Pulmonary artery endothelial cell (primary cell): ENCODE results near the gene RNU6-1. TPM values are rescaled to one million over a fixed set of nuclear protein-coding genes. Genes with fewer than 3 reads are reported as not detected.

Experiments used
- DNase-seq: peaks from one replicate; pipeline ENCODE4 v3.0.0-alpha.2; 2011; ENCODE audit warnings: low read depth, low spot score
- total RNA-seq: library from RNA; depleted of rRNA; stranded (reverse); fragments of >200 nt; gene quantifications from 2 replicates; pipeline ENCODE4 v1.2.3, GENCODE V29; 2014

The RNU6-1 gene
- total RNA-seq, 1 donor from 2014 or later: not detected

- no peak for DNase-seq
These were observed 17.9 kb downstream of the RNU6-1 start for GRCh38 chr15:67821784-67822440.

DNA sequence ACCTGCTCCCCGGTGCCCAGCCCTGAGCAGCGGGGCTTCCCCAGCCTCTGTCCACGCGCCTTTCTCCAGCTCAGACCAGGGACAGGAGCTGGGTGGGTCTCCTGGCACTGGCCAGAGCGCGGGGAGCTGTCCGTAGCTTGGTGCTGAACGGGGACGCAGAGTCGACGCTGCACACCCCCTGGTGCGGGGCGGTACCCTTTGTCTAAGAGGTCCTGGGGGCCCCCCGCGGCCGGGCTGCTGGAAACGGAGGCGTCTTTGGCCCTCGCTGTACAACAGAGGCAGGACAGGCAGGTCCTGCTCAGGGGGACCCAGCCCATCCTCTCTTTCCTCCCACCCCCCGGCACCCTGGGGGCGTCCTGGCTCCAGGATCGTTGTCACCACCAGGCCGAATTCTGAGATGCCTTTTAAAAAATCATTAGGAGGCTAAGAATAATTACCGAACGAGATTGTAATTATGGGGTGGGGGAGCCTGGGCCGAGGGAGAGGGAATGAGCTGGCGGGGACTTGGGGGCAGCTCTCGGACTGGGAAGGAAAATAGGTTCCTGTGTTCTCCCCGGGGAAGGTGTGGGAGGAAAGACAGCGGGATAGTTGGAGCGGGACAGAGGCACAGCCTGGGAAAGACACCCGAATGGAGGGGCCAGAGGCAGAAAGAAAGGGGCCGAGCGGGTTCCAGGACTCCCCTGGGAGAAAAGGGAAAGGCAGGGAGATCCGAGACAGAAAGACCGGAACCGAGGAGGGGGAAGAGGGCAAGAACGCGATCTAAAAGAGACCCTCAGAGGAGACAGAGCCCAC lies 18.7 kb downstream of the RNU6-1 start:
- DNase-seq: no peak

DNA sequence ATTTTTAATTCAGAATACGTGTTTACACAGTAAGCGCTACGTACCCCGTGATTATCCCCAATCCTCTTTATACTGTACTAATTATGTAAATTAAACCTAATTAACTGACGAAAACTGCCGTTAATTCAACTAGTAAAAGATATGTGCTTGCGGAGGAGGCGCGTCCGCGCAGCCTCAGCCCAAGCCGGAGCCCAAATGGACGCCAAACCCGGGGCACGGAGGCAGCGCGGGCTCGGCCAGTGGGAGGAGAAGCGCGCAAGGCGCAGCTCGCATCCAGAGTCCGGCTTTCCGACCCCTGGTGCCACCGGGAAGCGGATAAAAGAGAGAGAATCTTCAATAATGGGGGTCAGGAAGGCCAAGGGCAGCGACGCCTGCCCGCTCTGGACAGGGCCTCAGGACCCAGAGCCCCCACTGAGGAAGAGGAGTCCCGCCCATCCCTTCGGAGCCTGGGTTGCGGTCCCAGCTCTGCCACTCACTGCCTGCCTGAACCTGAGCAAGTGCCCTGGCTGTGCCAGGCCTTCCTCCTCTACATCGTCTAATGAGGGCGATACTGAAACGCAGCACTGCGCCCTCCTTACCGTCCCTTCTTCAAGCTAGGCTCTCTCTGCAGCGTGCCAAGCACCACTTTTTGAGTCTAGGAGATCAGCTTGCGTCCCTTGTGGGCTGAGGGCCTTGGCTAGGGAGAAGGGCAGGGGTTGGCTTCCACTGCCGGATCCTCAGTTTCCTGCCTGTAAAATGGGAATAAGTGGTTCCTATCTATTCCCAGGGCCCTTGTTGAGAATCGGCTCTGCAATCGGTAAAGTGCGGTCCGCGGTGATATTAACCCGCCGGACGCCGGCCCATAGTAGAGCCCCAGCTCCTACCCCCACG lies 19.5 kb downstream of the RNU6-1 start:
- DNase-seq: no peak

DNA sequence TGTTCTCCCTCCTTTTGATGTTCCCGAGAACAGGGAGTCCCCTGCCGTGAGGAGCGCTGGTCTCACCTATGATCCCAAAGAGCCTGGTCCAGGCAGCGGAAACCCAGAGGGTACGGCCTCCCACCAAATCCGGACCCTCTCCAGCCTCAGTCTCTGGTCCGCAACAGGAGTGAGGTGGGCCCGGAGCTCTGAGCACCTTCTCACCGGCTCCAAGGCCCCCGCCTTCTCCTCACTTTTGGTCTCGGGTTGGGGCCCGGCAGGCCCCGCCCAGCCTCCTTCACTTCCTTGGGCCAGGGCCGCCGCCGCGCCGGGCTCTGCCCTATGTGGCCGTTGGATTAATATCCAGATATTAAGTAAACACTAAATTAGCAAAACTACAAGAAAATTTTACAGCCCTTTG lies 20.2 kb downstream of the RNU6-1 start:
- DNase-seq: no peak

DNA sequence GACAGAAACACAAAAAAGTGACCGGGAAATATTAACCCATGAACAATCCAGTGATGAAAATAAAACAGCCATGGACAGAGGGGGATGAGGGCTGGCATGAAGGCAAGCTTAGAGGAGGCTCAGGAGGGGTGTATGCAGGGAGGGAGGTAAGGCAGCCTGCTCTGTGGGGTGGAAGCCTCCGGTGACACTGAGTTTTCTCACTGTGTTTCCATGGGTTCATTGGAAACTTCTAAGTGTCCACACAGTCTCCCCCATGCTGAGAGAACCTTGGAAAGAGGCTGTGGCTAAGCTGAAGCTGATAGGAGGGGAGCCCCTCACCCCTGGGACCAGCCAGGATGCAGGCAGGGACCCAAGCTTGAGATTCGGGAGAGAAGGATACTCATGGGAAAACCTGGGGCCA lies 21.4 kb downstream of the RNU6-1 start:
- DNase-seq: no peak

- no peak for DNase-seq
These were observed 23.2 kb downstream of the RNU6-1 start for GRCh38 chr15:67816668-67817067.

DNA sequence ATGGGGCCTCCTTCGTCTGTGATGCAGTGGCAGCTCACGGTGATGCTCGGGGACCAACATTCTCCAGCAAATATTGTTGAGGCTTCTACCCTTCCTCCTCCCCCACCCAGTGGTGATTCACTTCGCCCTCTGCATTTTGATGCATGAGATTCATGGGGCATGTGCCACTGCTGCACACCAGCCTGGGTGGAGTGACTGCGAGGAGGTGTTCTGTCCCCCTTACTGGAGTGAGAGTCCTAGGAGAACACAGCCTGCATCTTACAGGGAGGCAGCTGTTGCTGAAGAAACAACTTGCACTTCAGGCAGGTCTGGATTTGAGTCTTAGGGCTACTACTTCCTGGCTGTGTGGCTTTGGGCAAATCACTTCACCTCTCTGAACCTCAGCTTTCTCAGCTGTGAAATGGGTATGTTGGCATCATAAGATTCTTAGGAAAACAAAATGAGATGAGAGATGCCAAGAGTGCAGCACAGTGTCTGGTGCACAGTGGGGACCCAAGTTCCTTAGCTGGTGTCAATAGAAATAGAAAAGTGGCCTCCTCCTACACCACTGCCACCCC lies 24.7 kb downstream of the RNU6-1 start:
- no peak for DNase-seq

GRCh38 chr15:67813104-67813634 lies 26.7 kb downstream of the RNU6-1 start:
- DNase-seq: no peak

DNA sequence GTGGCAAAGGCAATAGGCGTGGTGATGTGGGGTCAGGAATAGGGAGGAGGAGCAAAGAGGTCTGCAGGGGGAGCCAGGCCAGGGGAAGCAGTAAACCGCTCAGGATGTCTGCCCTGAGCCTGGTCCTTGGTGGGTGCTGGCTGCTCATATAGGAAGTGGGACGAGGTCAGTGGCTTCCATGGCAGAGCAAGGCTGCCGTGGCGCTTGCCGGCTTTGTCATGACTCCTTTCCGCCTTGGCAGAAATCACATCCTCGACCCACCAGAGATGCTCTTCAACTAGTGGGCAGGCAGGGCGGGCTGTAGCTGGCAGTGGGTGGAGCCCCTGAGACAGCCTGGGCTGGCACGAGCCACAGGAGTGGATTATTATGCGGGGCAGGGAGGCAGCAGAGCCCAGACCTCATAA lies 27.6 kb downstream of the RNU6-1 start:
- DNase-seq: no peak

GRCh38 chr15:67809866-67810265 lies 30.0 kb downstream of the RNU6-1 start:
- no peak for DNase-seq

DNA sequence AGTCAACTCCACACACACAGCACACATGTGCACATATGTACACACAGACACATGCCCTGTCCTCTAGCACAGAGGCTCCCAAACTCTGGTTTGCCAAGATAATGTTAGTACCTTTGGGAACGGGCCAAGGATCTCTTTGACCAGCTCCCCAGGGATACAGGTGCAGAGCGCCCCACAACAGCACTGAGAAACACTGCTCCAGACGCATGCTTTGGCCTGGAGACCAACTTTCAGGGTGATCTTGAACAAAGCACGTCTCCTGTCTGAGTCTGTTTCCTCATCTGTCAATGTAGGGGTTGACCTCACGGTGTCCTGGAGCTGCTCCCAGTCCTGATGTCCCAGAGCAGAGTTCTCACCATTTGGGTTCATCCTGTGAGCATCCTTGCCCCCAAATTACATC lies 30.4 kb downstream of the RNU6-1 start:
- no peak for DNase-seq

DNA sequence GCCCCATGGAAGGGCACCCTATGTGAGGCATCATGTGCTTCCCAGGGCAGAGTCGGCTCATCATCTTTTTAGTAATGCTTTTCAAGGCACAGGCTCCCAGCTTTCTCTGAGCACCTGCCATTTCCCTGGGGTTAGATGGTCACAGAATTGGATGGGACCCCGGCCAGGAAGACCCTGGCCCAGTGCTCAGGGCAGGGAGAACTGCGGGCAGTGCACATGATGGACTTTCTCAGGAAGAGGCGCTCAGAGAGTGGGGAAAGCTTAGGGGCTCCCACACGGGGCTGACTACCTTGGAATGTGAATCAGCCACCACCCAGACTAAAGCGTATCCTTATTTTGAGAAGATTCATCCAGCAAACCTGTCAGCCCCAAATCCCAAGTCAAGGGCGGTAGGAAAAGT lies 31.0 kb downstream of the RNU6-1 start:
- DNase-seq: no peak

DNA sequence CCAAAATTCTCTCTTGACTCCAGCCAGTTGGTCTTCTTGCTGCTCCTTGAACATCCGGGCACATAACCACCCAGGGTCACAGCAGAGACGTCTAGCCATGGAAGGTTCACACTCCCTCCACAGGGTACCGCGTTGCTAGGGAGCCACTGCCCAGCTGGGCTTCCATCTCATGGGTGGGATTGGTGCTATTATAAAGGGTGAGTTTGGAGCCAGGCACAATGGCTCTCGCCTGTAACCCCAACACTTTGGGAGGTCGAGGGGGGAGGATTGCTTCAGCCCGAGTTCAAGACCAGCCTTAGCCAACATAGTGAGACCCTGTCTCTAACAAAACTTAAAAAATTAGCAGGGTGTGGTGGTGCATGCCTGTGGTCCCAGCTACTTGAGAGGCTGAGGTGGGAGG lies 32.0 kb downstream of the RNU6-1 start:
- DNase-seq: no peak

GRCh38 chr15:67807141-67807540 lies 32.7 kb downstream of the RNU6-1 start:
- no peak for DNase-seq

- DNase-seq: no peak
These were observed 33.3 kb downstream of the RNU6-1 start for GRCh38 chr15:67806536-67806935.

GRCh38 chr15:67805666-67806516 lies 34.0 kb downstream of the RNU6-1 start:
- no peak for DNase-seq

DNA sequence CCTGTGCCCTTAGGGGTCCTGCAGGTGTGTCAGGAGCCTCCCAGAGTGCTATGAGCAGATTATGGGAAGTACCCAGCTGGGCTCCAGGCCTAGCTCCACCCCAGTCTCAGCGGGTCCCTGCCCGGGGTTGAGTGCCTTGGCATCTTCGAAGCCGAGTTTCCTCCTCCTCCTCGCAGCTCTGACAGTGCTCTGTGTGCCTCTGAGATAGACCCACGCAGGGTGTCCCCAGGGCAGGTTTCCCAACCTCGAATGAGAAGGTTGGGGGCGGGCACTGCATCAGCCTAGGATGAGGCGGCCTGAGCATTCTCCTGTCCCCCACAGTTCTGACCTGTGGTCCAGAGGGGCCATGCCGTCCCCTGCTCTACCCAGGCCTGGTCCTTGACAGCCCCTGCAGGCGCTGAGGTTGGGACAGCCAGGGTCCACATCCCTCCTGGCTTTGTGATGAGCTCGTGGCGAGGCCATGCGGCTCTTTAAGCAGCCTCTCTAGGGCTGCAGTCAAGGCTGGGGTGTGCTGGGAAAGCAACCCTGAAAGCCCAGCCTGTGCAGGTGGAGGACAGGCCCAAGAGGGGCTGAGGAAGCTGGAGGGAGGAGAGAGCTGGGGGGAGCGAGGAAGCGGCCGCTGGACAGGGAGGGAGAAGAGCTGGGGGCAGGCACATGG lies 34.7 kb downstream of the RNU6-1 start:
- no peak for DNase-seq

DNA sequence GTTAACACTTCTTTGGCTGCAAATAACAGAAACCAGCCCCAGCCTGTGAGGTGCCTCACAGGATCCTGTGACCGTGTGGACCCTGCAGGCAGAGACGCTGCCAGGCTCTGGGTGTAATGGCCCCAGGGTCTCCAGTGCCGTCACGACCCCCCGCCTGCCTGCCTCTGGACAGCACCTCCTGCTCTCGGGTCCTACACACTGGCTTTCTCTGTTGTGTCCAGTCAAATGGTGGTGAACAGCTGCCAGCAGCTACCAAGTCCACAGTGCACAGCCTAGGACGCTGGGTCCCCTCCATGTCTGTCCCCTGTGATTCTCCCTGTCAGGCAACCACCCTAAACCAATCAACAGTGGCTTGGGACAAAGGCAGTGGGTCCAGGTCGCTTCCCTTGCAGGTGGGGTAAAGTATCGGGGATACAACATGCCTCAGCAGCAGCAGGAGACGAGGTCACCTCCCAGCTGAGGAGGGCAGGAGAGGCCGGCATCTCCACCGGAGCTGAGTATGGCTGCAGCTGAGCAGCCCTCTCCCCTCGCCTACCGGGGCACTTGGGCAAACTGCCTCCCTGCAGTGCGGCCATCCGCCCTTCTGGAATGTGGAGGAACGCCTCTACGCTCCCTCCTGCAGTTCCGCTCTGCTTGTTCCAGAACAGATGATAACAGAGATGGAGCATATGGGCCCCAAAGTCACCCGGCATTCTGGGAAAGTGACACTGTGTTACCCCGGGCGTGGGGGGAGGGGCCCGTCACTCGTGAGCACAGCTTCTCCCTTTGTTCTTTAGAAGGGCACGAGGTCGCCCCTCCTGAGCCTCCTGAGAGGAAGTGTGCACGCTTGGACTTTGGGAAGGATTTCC lies 35.6 kb downstream of the RNU6-1 start:
- DNase-seq: no peak

- DNase-seq: no peak
These were observed 36.5 kb downstream of the RNU6-1 start for GRCh38 chr15:67803299-67803698.
